Adipose tissue (tissue), 3 donors: ENCODE data around the gene IL20RB. TPM values are rescaled to one million over a fixed set of nuclear protein-coding genes. Genes with fewer than 3 reads are reported as not detected.
"Not testable (repeated sequence)": the region's sequence is repeated elsewhere in the genome, so short reads cannot be mapped to it uniquely, and the experiment has no call there.

Experiments
- H3K27ac ChIP-seq: one replicate; pipeline ENCODE4 v1.5.1; 2013; ENCODE audit warnings: low read depth, low read length
- WGBS, 3 donors: extraction: QIAGEN DNeasy Blood & Tissue Kit; methylation state at CpG; one replicate each; pipeline ENCODE4 v1.1.7; 2013; 5-methylcytosine and 5-hydroxymethylcytosine counted together
- polyA plus RNA-seq, 3 donors: library from polyadenylated mRNA; stranded (reverse); fragments of 200-250 nt; gene quantifications; one replicate each; pipeline ENCODE4 v1.2.3, GENCODE V29; 2013
- donor health status: healthy with polysubstance abuse.
- donor health status: Bipolar disorder and iron deficiency.
- donor health status: healthy.

Gene IL20RB
- polyA plus RNA-seq, 3 donors: 0.30 to 1.9 (median 1.2) TPM

DNA sequence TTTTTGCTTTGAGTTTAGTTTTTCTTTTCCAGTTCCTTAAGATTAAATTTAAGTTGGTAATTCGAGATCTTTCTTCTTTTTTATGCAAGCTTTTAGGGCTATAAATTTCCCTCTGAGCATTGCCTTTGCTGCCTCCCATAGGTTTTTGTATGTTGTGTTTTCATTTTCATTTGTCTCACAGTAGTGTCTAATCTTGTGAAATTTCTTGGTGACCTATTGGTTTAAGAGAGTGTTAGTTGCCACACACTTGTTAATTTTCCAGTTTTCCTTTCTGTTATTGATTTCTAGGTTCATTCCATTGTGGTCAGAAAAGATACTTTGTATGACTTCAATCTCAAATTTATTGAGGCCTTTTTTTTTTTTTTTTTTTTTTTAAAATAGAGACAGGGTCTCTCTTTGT, 18.3 kb upstream of the IL20RB start:
- H3K27ac ChIP-seq: no peak overlapping the region
- WGBS, 3 donors: 79 to 88% (median 86%) methylated on average over 1 of the region's 1 CpG

DNA sequence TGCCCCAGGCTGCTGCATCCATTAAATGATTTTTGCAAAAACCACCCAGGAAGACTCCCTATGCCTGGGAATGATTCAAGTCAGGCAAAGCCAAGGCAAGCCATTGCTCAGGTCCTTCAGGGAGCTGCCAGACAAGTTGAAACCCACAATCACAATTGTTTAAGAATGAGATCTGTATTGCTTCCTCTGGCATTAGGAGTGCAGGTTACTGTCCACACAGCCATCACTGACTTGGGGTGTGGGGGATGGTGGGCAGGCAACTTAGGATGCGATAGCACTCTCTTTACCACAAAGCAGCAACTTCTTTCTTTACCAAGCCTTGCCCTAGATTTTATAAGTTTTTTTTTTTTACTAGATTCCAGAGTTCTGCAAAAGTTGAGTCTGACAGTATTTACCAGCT, 15.0 kb upstream of the IL20RB start:
- 54 to 96% (median 58%) methylated on average over 1 of the region's 1 CpG for WGBS, 3 donors
- no peak overlapping the region for H3K27ac ChIP-seq

DNA sequence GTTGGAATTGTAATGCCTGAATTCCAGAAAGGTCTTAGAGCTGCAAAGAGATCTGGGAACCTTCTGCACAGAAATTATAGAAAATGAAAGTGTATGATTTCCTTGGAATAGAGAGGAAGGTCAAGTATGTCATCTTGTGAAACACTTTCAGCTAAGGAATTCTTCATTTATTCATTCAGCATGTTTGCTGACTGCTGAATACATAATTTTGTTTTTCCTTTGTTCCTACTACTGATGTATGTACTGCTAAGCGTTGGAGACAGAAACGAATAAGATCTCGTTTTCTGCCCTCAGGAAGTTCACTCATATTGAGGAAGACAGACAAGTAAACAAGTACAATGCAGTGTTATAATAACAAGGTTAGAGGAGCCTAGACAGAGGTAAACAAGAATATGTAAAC, 14.3 kb upstream of the IL20RB start:
- no peak overlapping the region for H3K27ac ChIP-seq
- WGBS, 3 donors: 57 to 85% (median 61%) methylated on average over 3 of the region's 3 CpGs

DNA sequence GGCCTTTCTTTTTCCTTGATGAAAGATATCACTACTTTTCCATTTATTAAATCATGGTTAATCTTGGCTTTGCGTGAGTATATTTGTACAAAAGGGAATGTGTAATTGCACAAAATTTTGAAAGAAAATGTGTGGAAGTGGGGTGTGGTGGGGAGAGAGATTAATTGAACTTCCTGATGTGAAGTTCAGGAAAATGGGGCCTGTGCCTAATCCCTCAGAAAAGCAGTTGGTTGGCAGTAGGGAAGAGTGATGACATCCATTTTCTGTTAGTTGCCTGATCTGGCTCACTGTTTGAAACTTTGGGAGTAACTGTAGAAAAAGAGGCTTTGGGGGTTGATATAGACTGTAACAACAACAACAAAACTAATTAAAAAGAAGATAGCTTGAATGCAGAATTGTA, 10.8 kb upstream of the IL20RB start:
- H3K27ac ChIP-seq: no peak overlapping the region
- 69 to 90% (median 89%) methylated on average over 1 of the region's 1 CpG for WGBS, 3 donors

DNA sequence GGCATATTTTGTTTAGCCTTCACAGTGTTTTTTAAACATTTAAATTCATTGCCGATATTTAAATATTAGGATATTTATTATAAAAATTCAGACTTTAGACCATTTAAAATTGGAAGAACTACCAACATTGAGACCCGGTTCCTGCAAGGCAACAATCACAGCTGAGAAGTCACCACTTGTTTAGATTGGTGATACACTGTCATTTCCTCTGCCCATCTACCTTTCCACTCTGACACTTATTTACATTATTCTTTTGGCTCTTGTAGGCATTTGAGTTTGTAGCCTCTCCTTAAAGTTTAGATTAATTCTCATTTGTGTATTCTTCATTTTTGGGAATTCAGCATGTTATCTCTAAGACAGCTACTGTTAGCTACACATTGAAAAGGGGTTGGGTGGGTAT, 10.3 kb upstream of the IL20RB start:
- 47 to 50% (median 47%) methylated on average over 2 of the region's 2 CpGs for WGBS, 3 donors
- H3K27ac ChIP-seq: no peak overlapping the region

DNA sequence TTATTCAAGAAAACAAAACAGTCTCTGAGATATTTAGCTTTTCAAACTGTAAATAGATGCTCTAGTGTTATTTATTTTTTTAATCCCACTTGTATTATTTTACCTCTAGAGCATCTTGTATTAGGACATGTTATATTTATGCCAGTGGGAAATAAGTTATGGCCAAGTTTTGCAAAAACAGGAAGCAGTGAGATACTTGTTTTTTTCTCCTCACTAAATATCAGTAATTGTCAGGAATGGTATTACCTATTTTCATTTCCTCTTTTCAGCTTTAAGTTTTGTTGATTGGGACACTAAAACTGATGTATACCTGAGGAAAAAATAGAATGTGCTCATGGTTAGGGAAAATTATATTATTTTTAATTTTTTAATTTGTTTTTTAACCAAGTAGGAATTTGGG, 8.6 kb upstream of the IL20RB start:
- no peak overlapping the region for H3K27ac ChIP-seq

DNA sequence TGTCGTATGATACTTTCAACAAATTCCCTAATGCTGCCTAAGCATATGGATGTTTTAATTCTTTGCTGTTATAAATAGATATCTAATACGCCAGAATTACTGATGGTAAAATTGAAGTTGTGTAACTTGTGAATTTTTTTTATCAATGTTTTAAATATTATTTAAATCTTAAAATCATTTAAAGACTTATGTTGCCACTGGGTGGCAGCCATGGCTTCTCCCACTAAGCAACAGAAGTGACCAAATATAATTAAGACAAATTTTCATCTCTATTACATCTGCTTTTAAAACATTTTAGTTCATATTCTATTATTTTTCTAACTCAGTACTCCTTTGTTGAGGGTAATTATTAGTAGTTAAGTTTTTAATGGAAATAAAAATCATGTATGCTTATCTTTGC, 8.1 kb upstream of the IL20RB start:
- H3K27ac ChIP-seq: no peak overlapping the region
- WGBS, 3 donors: 84 to 93% (median 93%) methylated on average over 2 of the region's 2 CpGs

DNA sequence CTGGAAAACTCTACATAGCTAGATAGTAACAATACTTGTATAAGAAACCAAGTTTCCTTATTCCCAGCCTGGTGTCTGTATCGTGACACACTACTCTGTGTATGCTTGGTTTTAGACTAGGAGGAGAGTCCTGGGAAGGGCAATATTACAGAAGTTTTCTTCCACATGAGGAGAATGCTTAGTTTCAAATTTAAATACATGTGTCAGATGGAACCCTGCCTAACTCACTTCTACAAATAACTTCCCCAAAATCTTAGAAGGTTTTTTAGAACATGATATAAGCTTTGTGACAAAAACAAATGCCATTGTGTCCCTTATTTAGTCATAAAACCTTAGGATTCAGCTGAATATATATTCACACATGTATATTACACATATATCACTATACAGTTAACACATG, 7.2 kb upstream of the IL20RB start:
- 53 to 97% (median 73%) methylated on average over 1 of the region's 1 CpG for WGBS, 3 donors
- H3K27ac ChIP-seq: no peak overlapping the region

DNA sequence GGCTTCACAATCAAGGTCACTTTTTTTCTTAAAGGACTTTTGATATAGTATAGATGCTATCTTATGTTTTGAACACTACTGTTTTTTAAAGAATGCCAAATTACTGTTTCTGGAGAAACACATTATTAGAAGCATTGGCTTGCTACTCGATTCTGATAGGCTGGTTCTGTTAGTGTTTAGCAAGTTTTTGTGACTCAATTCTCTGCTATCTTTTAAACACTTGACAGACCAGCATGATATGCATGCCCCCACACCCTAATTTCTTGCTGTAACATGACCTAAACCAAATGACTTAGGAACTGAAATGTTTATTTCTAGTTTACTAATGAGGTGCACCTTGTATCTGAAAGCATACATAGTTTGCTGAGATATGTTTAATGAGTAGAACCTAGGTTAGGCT, 5.5 kb upstream of the IL20RB start:
- 62 to 79% (median 72%) methylated on average over 1 of the region's 1 CpG for WGBS, 3 donors
- no peak overlapping the region for H3K27ac ChIP-seq

DNA sequence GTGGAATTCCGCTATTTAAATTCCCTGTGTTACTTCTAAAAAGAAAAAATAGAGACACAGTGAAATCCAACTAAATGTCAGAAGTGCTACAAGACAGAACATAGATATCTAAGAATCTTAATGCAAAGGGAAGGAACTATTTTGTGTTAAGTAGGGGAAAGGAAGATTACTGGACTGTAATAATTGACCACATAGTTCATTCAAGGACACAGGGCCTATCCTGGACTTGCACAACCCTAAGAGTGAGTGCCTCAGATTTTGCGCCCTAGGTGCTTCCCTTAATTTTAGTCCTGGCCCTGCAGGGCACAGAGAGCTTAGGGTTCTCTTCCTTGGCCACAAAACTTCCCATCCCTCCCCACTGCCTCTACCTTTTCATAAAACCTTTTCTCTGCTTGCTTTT, 3.5 kb upstream of the IL20RB start:
- H3K27ac ChIP-seq: no peak overlapping the region
- WGBS, 3 donors: 78 to 98% (median 93%) methylated on average over 2 of the region's 2 CpGs

DNA sequence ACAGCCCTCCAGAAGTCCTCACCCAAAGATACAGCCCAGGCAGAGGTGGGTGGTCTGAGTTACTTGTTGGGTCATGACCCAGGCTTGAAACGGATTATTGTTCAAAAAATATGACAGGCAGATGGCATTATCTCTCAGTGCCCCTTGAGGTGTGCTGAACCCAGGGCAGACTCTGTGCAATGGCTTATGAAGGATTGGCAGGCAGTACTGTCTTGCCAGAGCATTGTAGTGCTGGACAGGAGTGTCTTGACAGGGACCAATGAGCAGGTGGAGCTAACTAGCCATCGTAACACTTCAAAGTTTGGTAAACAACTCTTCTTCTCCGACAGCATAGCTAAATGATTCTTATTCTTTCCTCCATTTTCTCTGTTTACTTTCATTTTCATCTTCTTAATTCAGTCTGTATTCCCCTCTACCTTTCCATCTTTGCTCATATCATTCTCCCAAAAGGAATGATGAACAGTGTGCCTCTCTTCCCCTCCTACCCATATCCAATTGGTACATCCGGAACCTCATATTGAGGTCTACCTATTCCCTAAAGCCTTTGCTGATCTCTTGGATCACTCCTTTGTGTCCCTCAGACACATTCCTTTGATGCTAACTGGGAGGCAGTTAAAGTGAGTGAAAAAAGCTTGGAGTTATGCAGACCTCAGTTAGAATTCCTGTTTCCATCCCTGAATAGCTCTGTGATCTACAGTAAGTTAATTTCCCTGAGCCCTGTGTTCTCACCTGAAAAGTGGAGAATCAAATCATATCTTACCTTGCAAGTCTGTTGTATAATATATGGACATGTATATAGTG, 2.6 kb upstream of the IL20RB start:
- 86 to 89% (median 89%) methylated on average over 4 of the region's 4 CpGs for WGBS, 3 donors

DNA sequence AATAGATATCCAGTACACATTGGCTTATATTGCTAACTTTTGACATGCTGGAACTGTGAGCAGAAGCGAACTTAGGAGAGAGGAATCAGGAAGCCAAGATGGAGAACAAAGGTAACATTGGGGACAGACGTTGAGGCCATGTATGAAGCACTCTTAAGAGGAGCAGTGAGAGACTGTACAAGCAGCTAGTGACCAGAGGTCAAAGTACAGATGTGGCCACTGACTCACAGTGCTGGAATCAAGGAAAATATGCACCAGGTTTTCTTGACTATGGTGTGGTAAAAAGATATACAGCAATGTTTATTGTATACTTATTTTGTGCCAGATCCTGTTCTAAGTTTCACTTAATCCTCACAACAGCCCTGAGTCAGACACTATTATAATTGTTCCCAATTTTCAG, 2.0 kb upstream of the IL20RB start:
- 51 to 73% (median 68%) methylated on average over 2 of the region's 2 CpGs for WGBS, 3 donors
- H3K27ac ChIP-seq: no peak overlapping the region

More for the DNA sequence above, 2.6 kb upstream of the IL20RB start:
- H3K27ac ChIP-seq: no peak overlapping the region

DNA sequence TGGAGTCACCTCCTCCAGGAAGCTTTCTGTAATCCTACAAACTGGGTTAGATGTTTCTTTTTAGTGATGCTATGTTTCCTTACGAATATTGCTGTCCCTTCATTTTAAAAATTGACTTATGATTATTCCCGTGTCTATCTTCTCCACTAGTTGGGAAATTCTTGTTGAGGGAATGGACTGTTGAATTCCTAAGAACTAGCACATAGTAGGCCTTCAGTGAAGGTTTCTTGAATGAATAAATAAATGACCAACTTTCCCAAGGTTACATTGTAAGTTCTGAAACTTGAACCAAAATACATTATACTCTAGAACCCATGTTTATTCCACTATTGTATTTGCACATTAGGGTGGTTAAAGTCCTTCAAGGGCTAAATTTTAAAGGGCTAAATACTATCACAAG, 812 bp upstream of the IL20RB start:
- no peak overlapping the region for H3K27ac ChIP-seq
- 94 to 99% (median 99%) methylated on average over 2 of the region's 2 CpGs for WGBS, 3 donors

DNA sequence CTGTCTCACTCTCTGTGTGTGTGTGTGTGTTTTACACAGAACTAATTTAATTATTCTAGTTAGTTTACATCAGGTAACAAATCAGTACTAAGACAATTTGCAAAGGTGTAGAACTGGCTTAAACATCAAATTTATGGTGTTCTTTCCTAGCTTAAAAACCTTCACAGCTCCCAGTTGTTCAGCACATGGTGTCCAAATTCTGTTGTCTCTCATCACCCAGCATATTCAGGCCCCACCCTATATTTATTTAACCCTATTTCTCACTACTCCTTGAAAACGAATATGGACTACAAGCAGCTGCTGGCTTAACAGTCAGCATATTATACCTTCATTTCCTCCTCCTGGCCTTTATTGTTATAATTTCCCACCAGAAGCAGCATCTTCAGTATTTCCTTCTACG, 1.2 kb downstream of the IL20RB start:
- no peak overlapping the region for H3K27ac ChIP-seq
- 61 to 74% (median 62%) methylated on average over 2 of the region's 2 CpGs for WGBS, 3 donors

DNA sequence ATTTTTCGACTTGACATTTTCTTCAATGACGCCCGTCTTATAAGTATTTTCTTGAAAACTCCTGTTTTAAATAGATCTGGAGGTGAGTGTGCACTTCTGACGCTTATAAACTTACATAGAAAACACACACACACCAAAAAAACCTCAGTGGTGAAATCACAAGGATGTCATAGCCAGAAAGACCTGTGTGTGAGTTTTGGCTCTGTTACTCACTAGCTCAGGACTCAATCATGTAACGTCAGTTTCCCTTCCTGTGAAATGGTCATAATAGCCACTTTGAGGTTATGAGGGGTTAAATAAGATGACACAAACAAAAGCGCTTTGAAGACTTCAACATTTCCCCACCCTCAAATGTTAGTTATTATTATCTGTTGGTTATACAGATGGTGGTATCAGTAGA, 1.8 kb downstream of the IL20RB start:
- H3K27ac ChIP-seq: no peak overlapping the region
- WGBS, 3 donors: 94 to 96% (median 95%) methylated on average over 6 of the region's 6 CpGs

DNA sequence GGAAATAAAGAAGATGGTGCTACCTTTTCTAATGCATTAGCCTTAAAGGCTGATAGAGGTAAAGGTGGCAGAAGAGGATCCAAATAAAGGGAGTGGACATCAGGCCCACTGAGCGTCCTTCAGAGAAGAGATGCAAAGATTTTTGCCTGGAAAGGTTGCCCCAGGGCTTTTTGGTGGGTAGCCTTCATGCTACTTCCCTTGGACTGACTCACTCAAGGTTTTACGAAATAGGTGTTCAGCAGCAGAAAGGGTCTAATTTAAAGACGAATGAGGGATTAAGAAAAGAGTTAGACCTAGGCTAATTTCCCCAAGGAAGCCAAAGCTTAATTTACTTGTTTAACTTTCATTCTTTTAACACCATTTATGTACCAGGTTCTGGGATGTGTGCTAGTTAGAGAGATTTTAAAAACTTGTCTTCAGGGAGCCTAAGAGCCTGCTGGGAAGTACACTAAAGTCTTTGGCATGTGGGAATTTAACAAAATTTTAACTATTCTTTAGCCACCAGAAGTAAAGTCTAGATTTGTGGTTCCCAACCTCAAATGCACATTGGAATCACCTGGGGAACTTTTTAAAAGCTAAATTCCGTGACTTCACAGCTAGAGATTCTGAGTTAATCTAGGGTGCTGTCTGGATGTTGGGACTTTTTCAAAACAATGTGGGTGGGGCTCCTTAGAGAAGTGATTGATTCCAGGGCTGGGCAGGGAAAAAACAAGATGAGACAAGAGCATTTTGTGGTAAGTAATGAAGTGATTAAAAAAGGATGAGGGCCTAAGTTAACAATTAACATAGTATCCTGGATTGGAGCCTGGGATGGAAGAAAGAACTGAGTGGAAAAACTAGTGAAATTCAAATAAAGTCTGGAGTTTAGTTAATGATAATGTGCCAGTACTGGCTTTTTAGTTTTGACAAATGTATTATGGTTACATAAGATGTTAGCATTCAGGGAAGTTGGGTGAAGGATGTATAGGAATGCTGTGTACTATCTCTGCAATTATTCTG, 3.4 kb downstream of the IL20RB start:
- 74 to 82% (median 79%) methylated on average over 4 of the region's 4 CpGs for WGBS, 3 donors
- no peak overlapping the region for H3K27ac ChIP-seq

DNA sequence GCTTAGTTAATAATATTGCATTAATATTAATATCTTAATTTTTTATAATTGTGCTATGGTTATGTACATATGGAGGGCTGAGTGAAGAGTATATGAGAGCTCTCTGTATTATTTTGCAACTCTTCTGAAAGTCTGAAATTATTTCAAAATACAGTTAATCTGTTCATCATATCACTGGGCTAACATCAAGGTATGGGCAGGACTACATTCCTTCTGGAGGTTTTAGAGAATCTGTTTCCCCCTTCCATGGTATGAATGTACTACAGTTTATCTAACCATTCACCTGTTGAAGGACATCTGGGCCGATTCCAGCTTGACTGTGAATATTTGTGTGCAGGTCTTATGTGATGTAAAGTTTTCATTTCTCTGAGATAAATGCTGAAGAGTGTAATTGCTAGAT, 5.1 kb downstream of the IL20RB start:
- 29 to 85% (median 84%) methylated on average over 1 of the region's 1 CpG for WGBS, 3 donors
- no peak overlapping the region for H3K27ac ChIP-seq

DNA sequence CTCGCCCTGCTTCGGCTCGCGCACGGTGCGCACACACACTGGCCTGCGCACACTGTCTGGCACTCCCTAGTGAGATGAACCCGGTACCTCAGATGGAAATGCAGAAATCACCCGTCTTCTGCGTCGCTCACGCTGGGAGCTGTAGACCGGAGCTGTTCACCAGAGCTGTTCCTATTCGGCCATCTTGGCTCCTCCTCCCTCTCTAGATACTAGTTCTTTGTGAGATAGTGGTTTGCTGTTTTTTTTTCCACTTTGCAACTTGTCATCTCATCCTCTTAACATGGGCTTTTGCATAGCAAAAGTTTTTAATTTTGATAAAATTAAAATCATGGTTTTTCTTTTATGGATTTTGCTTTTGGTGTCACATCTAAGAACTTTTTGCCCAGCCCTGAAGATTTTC, 11.8 kb downstream of the IL20RB start:
- WGBS, 3 donors: 89 to 97% (median 96%) methylated on average over 6 of the region's 14 CpGs
- not testable (repeated sequence) for H3K27ac ChIP-seq

DNA sequence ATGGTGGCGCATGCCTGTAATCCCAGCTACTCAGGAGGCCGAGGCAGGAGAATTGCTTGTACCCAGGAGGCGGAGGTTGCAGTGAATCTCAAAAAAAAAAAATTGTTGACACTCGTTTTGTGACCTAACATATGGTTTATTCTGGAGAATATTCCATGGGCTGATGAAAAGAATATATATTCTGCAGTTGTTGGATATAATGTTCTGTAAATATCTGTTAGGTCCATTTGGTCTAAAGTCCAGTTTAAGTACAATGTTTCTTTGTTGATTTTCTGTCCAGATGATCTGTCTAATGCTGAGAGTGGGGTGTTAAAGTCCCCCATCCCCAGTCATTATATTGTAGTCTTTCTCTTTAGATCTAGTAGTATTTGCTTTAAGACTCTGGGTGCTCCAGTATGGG, 15.6 kb downstream of the IL20RB start:
- WGBS, 3 donors: 94 to 100% (median 97%) methylated on average over 4 of the region's 4 CpGs
- no peak overlapping the region for H3K27ac ChIP-seq
